Parathyroid adenoma (tissue), 2 donors: Measurements from ENCODE around the gene MGAT5B.

Source experiments
- H2AFZ ChIP-seq: fragments of 300-600 bp; sonication (generic); one replicate; pipeline ENCODE4 v1.7.0; 2017; ENCODE audit warnings: antibody characterized with exemption, mild to moderate bottlenecking
- H3K27ac ChIP-seq: fragments of 300-600 bp; sonication (generic); one replicate; pipeline ENCODE4 v1.7.0; 2017
- H3K27me3 ChIP-seq: fragments of 300-600 bp; sonication (generic); one replicate; pipeline ENCODE4 v1.7.0; 2017; ENCODE audit warnings: low read length; ENCODE audit not compliant: control insufficient read depth, insufficient read depth
- H3K36me3 ChIP-seq: fragments of 300-600 bp; sonication (generic); one replicate; pipeline ENCODE4 v1.7.0; 2017; ENCODE audit warnings: low read length; ENCODE audit not compliant: control insufficient read depth, insufficient read depth
- H3K4me1 ChIP-seq: fragments of 300-600 bp; sonication (generic); one replicate; pipeline ENCODE4 v1.7.0; 2017; ENCODE audit warnings: control low read depth
- H3K4me2 ChIP-seq: fragments of 300-600 bp; sonication (generic); one replicate; pipeline ENCODE4 v1.7.0; 2017; ENCODE audit warnings: low read length
- H3K4me3 ChIP-seq: fragments of 300-600 bp; sonication (generic); one replicate; pipeline ENCODE4 v1.7.0; 2017; ENCODE audit warnings: low read depth, low read length
- H3K79me2 ChIP-seq: fragments of 300-600 bp; sonication (generic); one replicate; pipeline ENCODE4 v1.7.0; 2017; ENCODE audit warnings: control low read depth
- H3K9ac ChIP-seq: fragments of 300-600 bp; sonication (generic); one replicate; pipeline ENCODE4 v1.7.0; 2017; ENCODE audit warnings: mild to moderate bottlenecking
- H3K9me3 ChIP-seq: fragments of 300-600 bp; sonication (generic); one replicate; pipeline ENCODE4 v1.7.0; 2017; ENCODE audit warnings: low read length; ENCODE audit not compliant: control insufficient read depth
- TF ChIP-seq, protein P1 (sequence below): fragments of 300-600 bp; sonication (generic); IDR thresholded peaks from one replicate; pipeline ENCODE4 v1.7.0; 2017; ENCODE audit warnings: antibody characterized with exemption, mild to moderate bottlenecking
- donor health status: primary hyperparathyroidism.

Gene MGAT5B

GRCh38 chr17:76993651-76994050 is 125.4 kb downstream of the MGAT5B start:
- H2AFZ ChIP-seq, result no peak overlapping the region
- TF ChIP-seq, protein P1, sequence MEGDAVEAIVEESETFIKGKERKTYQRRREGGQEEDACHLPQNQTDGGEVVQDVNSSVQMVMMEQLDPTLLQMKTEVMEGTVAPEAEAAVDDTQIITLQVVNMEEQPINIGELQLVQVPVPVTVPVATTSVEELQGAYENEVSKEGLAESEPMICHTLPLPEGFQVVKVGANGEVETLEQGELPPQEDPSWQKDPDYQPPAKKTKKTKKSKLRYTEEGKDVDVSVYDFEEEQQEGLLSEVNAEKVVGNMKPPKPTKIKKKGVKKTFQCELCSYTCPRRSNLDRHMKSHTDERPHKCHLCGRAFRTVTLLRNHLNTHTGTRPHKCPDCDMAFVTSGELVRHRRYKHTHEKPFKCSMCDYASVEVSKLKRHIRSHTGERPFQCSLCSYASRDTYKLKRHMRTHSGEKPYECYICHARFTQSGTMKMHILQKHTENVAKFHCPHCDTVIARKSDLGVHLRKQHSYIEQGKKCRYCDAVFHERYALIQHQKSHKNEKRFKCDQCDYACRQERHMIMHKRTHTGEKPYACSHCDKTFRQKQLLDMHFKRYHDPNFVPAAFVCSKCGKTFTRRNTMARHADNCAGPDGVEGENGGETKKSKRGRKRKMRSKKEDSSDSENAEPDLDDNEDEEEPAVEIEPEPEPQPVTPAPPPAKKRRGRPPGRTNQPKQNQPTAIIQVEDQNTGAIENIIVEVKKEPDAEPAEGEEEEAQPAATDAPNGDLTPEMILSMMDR, result no peak
- H3K27ac ChIP-seq, result no peak overlapping the region
- H3K4me3 ChIP-seq, result no peak overlapping the region
- no peaks in the 10 kb centered on the region for H3K9me3 ChIP-seq
- no peak overlapping the region for H3K9ac ChIP-seq
- H3K4me2 ChIP-seq, result no peak overlapping the region
- no peaks in the 10 kb centered on the region for H3K36me3 ChIP-seq
- H3K4me1 ChIP-seq, result no peaks in the 10 kb centered on the region
- no peaks in the 10 kb centered on the region for H3K79me2 ChIP-seq
- H3K27me3 ChIP-seq, result no peaks in the 10 kb centered on the region

DNA sequence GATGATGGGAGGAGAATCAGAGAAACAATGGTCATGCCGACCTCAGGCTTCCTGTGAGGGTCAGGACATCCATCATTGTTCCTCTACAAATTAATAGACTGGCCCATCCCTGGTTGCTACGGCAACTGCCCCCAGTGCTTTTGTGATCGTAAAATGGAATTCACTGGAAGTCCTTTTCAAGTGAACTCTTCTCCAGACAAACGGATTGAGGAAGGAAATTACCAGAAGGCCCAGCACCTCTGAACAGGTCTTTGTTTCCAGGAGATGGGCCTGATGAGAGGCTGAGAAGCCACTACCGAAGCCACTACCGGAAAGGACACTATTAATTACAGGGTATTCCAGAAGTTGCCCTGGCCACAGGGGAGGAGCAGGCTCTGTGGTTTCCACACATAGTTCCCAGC is 126.0 kb downstream of the MGAT5B start:
- Histone ChIP-seq H2AFZ (no peak overlapping the region), H3K4me3 (no peak overlapping the region), H3K9me3 (no peaks in the 10 kb centered on the region), H3K79me2 (no peaks in the 10 kb centered on the region), H3K36me3 (no peaks in the 10 kb centered on the region), H3K9ac (no peak overlapping the region), H3K27ac (no peak overlapping the region), H3K4me1 (no peaks in the 10 kb centered on the region), H3K27me3 (no peaks in the 10 kb centered on the region), H3K4me2 (no peak overlapping the region)
- TF ChIP-seq, protein P1, result no peak

DNA sequence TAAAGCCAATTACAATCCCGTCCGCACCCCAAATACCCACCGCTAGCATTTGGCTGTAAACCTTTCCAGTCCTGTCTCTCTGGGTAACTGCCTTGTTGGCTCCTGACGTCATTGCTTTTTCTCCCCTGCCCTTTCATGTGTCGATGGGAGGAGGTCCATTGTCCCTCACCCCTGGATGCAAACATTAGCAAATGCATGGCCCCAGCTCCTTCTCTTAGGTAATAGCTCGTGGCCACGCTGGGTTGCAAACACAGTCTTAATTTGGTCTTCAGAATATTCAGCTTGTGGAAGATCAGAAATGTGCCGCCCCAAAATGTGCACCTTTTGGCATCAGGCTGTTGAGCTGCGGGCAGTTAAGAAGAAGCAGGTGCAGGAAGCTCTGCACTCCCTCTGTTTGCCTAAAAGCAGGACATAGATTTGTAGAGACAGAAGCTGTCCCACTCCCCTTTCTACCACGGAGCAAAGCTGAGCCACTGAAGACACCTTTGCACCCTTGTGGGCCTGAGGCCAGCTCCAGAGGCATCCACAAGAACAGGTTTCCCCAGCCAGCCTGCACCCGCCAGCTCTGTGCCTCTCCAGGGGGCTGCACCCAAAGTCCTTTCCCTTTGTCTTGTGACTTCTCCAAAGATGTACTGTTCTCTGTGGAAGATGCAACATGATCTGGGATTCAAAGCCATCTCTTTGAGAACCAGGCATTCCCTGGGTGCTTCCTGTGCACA is 127.3 kb downstream of the MGAT5B start:
- H3K4me2 ChIP-seq, result no peak overlapping the region
- no peaks in the 10 kb centered on the region for H3K36me3 ChIP-seq
- H3K27me3 ChIP-seq, result no peaks in the 10 kb centered on the region
- H3K4me1 ChIP-seq, result no peaks in the 10 kb centered on the region
- H3K9ac ChIP-seq, result no peak overlapping the region
- no peak overlapping the region for H3K4me3 ChIP-seq
- H2AFZ ChIP-seq, result no peak overlapping the region
- no peaks in the 10 kb centered on the region for H3K79me2 ChIP-seq
- TF ChIP-seq, protein P1, result no peak
- H3K27ac ChIP-seq, result no peak overlapping the region
- no peaks in the 10 kb centered on the region for H3K9me3 ChIP-seq

DNA sequence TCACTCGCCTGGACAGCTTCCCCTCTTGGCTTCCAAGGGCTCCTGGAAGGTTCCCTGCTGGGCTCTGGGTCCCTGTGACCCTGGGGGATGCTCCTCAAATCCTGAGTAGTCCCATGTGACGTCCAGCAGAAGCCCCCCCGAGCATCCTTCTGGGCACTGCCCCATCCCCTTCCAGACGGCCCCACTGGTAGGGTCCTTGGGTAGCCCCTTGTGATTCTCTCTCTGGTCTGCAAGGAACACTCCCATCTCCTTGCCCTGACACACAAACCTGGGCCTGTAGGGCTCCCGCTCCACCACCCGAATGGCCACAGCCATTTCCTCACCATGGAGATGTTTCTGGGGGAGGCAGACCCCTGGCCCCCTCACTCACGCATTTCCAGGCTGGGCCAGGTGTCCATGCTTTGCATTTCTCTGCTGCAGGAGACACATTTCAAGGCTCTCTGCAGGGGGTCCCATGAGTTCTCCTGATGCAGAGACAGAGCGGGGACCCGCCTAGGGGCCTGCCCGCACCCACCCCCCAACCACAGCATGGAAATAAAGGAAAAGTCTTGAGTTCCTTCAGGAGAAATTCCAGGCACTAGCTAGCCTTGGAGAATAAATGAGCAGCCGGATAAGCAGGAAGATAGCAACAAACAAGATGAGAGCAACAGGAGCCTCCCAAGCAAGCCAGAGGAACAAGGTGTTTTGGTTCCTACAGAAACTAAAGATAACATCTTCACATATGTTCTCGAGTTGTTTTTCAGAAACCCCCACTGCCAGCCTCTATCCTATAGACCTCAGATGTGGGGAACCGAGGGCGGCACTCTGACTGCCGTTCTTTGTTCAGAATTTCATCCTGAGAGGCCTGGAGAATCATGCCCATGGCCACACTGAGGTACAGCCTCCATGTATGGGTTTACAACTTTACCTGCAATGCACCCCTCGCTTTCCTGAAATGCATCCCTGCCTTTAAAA is 128.8 kb downstream of the MGAT5B start:
- Histone ChIP-seq H3K4me3 (no peak overlapping the region), H3K9ac (no peak overlapping the region), H3K4me1 (no peaks in the 10 kb centered on the region), H3K36me3 (no peaks in the 10 kb centered on the region), H3K9me3 (no peaks in the 10 kb centered on the region), H3K79me2 (no peaks in the 10 kb centered on the region), H3K27ac (no peak overlapping the region), H3K27me3 (no peaks in the 10 kb centered on the region), H2AFZ (no peak overlapping the region), H3K4me2 (no peak overlapping the region)
- TF ChIP-seq, protein P1, result no peak
